ENCODE measurements around the gene CALCB. TPM values are rescaled to one million over a fixed set of nuclear protein-coding genes. Genes with fewer than 3 reads are reported as not detected.

The CALCB gene
- total and polyA plus RNA-seq, 2 donors (not counting 3 experiments of a cell fraction or from before 2014, with no cell fraction given), result not detected

- TF ChIP-seq MAX (IDR thresholded peaks at IDR 0.05; ENCODE audit: insufficient read depth, insufficient read length), result no peak
- TF ChIP-seq POLR2AphosphoS5 (IDR thresholded peaks at IDR 0.05; ENCODE audit: insufficient read depth, low read depth, low read length), result no peak
- no peak for TF ChIP-seq GATA2 (IDR thresholded peaks at IDR 0.05; ENCODE audit: insufficient read depth, insufficient read length, low read depth, low read length)
- TF ChIP-seq FOS (IDR thresholded peaks at IDR 0.05; ENCODE audit: borderline replicate concordance, insufficient read depth, low read length), result no peak
- TF ChIP-seq EZH2 (IDR thresholded peaks at IDR 0.05; ENCODE audit: borderline replicate concordance, low read depth, low read length, severe bottlenecking), result no peak
- no peak for TF ChIP-seq POLR2A (IDR thresholded peaks at IDR 0.05; ENCODE audit: low read depth, low read length)
- no peak for TF ChIP-seq MYC (IDR thresholded peaks at IDR 0.05; ENCODE audit: low read depth, low read length)
- FAIRE-seq, result no peak
Measured at GRCh38 chr11:15053191-15053685, 20.2 kb upstream of the CALCB start.

GRCh38 chr11:15055620-15056356, 17.6 kb upstream of the CALCB start:
- H3K27me3 ChIP-seq (ENCODE audit: control insufficient read depth in 2 of 2, insufficient read depth in 2 of 2, low read length in 2 of 2), result no peaks in the 10 kb centered on the region
- H3K36me3 ChIP-seq (ENCODE audit: control insufficient read depth in 2 of 2, extremely low read depth in 1 of 2, insufficient read depth in 2 of 2, low read length in 2 of 2), result no peaks in the 10 kb centered on the region
- H3K27ac ChIP-seq (ENCODE audit: insufficient read depth, low read depth, low read length), result no peak overlapping the region
- dilution Hi-C loops (cut with MboI; ENCODE audit: extremely low pct_ligation_motif_present, low sequenced_read_pairs) (no loop called here), intact Hi-C loops (cut with micrococcal nuclease) (no loop called here)
- FAIRE-seq (no peak), DNase-seq (ENCODE audit: low read depth, low spot score) (no peak)
- no peak for TF ChIP-seq GATA2 (IDR thresholded peaks at IDR 0.05; ENCODE audit: insufficient read depth, insufficient read length, low read depth, low read length)
- TF ChIP-seq JUN (IDR thresholded peaks at IDR 0.05; ENCODE audit: borderline replicate concordance, insufficient read depth, insufficient read length, low read depth), result no peak
- no peak for TF ChIP-seq POLR2AphosphoS5 (IDR thresholded peaks at IDR 0.05; ENCODE audit: insufficient read depth, low read depth, low read length)
- no peak for TF ChIP-seq CTCF (IDR thresholded peaks at IDR 0.05; ENCODE audit: extremely low read depth in 1 of 2, insufficient read depth in 1 of 2, low read depth in 1 of 2, low read length in 2 of 2)
- no peak for TF ChIP-seq FOS (IDR thresholded peaks at IDR 0.05; ENCODE audit: borderline replicate concordance, insufficient read depth, low read length)
- no peak for TF ChIP-seq MAX (IDR thresholded peaks at IDR 0.05; ENCODE audit: insufficient read depth, insufficient read length)
- no peak for TF ChIP-seq EZH2 (IDR thresholded peaks at IDR 0.05; ENCODE audit: borderline replicate concordance, low read depth, low read length, severe bottlenecking)
- no peak for TF ChIP-seq POLR2A (IDR thresholded peaks at IDR 0.05; ENCODE audit: low read depth, low read length)
- TF ChIP-seq MYC (IDR thresholded peaks at IDR 0.05; ENCODE audit: low read depth, low read length), result no peak
- no peak overlapping the region for H3K4me3 ChIP-seq (replicated peaks in 1 of 3; ENCODE audit: insufficient read depth in 1 of 3, low read depth in 1 of 3, low read length in 3 of 3)
- H3K4me2 ChIP-seq (ENCODE audit: insufficient read depth, low read length), result no peak overlapping the region
- H3K9me3 ChIP-seq (replicated peaks; ENCODE audit: control insufficient read depth, insufficient read depth, low read length), result no peaks in the 10 kb centered on the region
- BruUV-seq (replicated peaks), result no TSS peak
- H4K20me1 ChIP-seq (replicated peaks; ENCODE audit: control insufficient read depth, extremely low read depth, insufficient read depth, low read length), result no peaks in the 10 kb centered on the region
- no peaks in the 10 kb centered on the region for H3K9me1 ChIP-seq (replicated peaks; ENCODE audit: control insufficient read depth, extremely low read depth, insufficient read depth, low read length)
- ChIA-PET POLR2A (no interaction called here), CTCF (no interaction called here)
- no peaks in the 10 kb centered on the region for H3K79me2 ChIP-seq (ENCODE audit: control insufficient read depth, insufficient read depth, low read length)
- no peak overlapping the region for H3K9ac ChIP-seq (replicated peaks; ENCODE audit: extremely low read depth, insufficient read depth, low read length)
- no peak overlapping the region for H2AFZ ChIP-seq (ENCODE audit: low read depth, low read length)
- H3K4me1 ChIP-seq (ENCODE audit: control insufficient read depth, extremely low read depth, insufficient read depth, low read length), result no peaks in the 10 kb centered on the region

More at GRCh38 chr11:15053191-15053685, 20.2 kb upstream of the CALCB start:
- ChIA-PET POLR2A (no interaction called here), CTCF (no interaction called here)
- Histone ChIP-seq H3K36me3 (ENCODE audit: control insufficient read depth in 2 of 2, extremely low read depth in 1 of 2, insufficient read depth in 2 of 2, low read length in 2 of 2) (no peaks in the 10 kb centered on the region), H3K27me3 (ENCODE audit: control insufficient read depth in 2 of 2, insufficient read depth in 2 of 2, low read length in 2 of 2) (no peaks in the 10 kb centered on the region), H3K4me3 (replicated peaks in 1 of 3; ENCODE audit: insufficient read depth in 1 of 3, low read depth in 1 of 3, low read length in 3 of 3) (no peak overlapping the region), H3K4me1 (ENCODE audit: control insufficient read depth, extremely low read depth, insufficient read depth, low read length) (no peaks in the 10 kb centered on the region), H3K9ac (replicated peaks; ENCODE audit: extremely low read depth, insufficient read depth, low read length) (no peak overlapping the region), H3K27ac (ENCODE audit: insufficient read depth, low read depth, low read length) (no peak overlapping the region), H3K79me2 (ENCODE audit: control insufficient read depth, insufficient read depth, low read length) (no peaks in the 10 kb centered on the region), H3K4me2 (ENCODE audit: insufficient read depth, low read length) (no peak overlapping the region), H4K20me1 (replicated peaks; ENCODE audit: control insufficient read depth, extremely low read depth, insufficient read depth, low read length) (no peaks in the 10 kb centered on the region), H3K9me3 (replicated peaks; ENCODE audit: control insufficient read depth, insufficient read depth, low read length) (no peaks in the 10 kb centered on the region), H3K9me1 (replicated peaks; ENCODE audit: control insufficient read depth, extremely low read depth, insufficient read depth, low read length) (no peaks in the 10 kb centered on the region), H2AFZ (ENCODE audit: low read depth, low read length) (no peak overlapping the region)
- dilution Hi-C loops (cut with MboI; ENCODE audit: extremely low pct_ligation_motif_present, low sequenced_read_pairs) (no loop called here), intact Hi-C loops (cut with micrococcal nuclease) (no loop called here)
- DNase-seq (ENCODE audit: low read depth, low spot score), result no peak
- no TSS peak for BruUV-seq (replicated peaks)

Data from endothelial cell of umbilical vein (primary cell).